Neural cell (in vitro differentiated cells): ENCODE results near the gene IFT122. TPM values are rescaled to one million over a fixed set of nuclear protein-coding genes. Genes with fewer than 3 reads are reported as not detected.

Source experiments
- H2AFZ ChIP-seq: fragments of 200-600, 300-800 bp; sonication (generic), shearing (Covaris generic); 2 replicates; pipeline ENCODE4 v1.6.0; 2014; ENCODE audit warnings: low read depth, mild to moderate bottlenecking, antibody characterized with exemption, low read length, moderate library complexity
- H3F3A ChIP-seq: fragments of 200-600 bp; shearing (Covaris generic); 2 replicates; pipeline ENCODE4 v1.6.1; 2016; ENCODE audit warnings: mild to moderate bottlenecking, moderate library complexity, mixed read lengths, antibody characterized with exemption, low read length; ENCODE audit not compliant: insufficient read depth, poor library complexity, severe bottlenecking
- H3K27ac ChIP-seq: fragments of 200-600, 300-800 bp; sonication (generic), shearing (Covaris generic); 2 replicates; pipeline ENCODE4 v1.5.1; 2014; ENCODE audit warnings: mild to moderate bottlenecking, low read length, moderate library complexity
- H3K27me3 ChIP-seq: fragments of 300-800, 200-600 bp; sonication (generic), shearing (Covaris generic); 2 replicates; pipeline ENCODE4 v1.6.0; 2014; ENCODE audit warnings: mild to moderate bottlenecking, low read depth, low read length, moderate library complexity; ENCODE audit not compliant: insufficient read depth
- H3K36me3 ChIP-seq: fragments of 300-800, 200-600 bp; sonication (generic), shearing (Covaris generic); 2 replicates; pipeline ENCODE4 v1.5.1; 2014; ENCODE audit warnings: mild to moderate bottlenecking, antibody characterized with exemption, low read length, moderate library complexity; ENCODE audit not compliant: insufficient read depth
- H3K4me2 ChIP-seq: fragments of 300-800, 200-600 bp; sonication (generic), shearing (Covaris generic); 2 replicates; pipeline ENCODE4 v1.6.0; 2014; ENCODE audit warnings: mild to moderate bottlenecking, low read length
- H3K4me3 ChIP-seq: fragments of 300-800, 200-600 bp; sonication (generic), shearing (Covaris generic); 2 replicates; pipeline ENCODE4 v1.5.1; 2014; ENCODE audit warnings: mild to moderate bottlenecking, low read length, moderate library complexity
- H3K79me2 ChIP-seq: fragments of 200-600 bp; shearing (Covaris generic); replicated peaks from 2 replicates; pipeline ENCODE4 v1.6.0; 2014; ENCODE audit warnings: mild to moderate bottlenecking, low read length, moderate library complexity; ENCODE audit not compliant: insufficient read depth
- H3K9ac ChIP-seq: fragments of 300-800, 200-600 bp; sonication (generic), shearing (Covaris generic); 2 replicates; pipeline ENCODE4 v1.6.1; 2016; ENCODE audit warnings: mild to moderate bottlenecking, low read length, mixed read lengths
- H3K9me2 ChIP-seq: fragments of 200-600 bp; shearing (Covaris generic); 2 replicates; pipeline ENCODE4 v1.6.1; 2016; ENCODE audit warnings: mild to moderate bottlenecking, low read length, mixed read lengths; ENCODE audit not compliant: insufficient read depth
- H3K9me3 ChIP-seq: fragments of 200-600, 300-800 bp; sonication (generic), shearing (Covaris generic); 2 replicates; pipeline ENCODE4 v1.6.1; 2016; ENCODE audit warnings: mild to moderate bottlenecking, mixed run types, low read length, moderate library complexity, mixed read lengths
- H4K20me1 ChIP-seq: fragments of 200-600 bp; shearing (Covaris generic); 2 replicates; pipeline ENCODE4 v1.6.1; 2016; ENCODE audit warnings: mild to moderate bottlenecking, mixed run types; ENCODE audit not compliant: insufficient read depth
- CTCF ChIP-seq: fragments of 450-650 bp; IDR thresholded peaks from 2 replicates; pipeline ENCODE4 v1.5.1; 2014; ENCODE audit warnings: antibody characterized with exemption, mild to moderate bottlenecking, moderate library complexity; ENCODE audit not compliant: poor library complexity, severe bottlenecking
- EP300 ChIP-seq: fragments of 450-650 bp; conservative IDR thresholded peaks from 2 replicates; pipeline ENCODE4 v1.6.1; 2014; ENCODE audit warnings: antibody characterized with exemption, mild to moderate bottlenecking, moderate library complexity; ENCODE audit not compliant: poor library complexity, severe bottlenecking
- EZH2 ChIP-seq: fragments of 200-600, 300-800 bp; shearing (Covaris generic), sonication (generic); IDR thresholded peaks from 2 replicates; pipeline ENCODE4 v1.6.1; 2014; ENCODE audit warnings: antibody characterized with exemption, low read length, borderline replicate concordance, mild to moderate bottlenecking; ENCODE audit not compliant: insufficient read depth, poor library complexity, severe bottlenecking
- MXI1 ChIP-seq: fragments of 450-650 bp; conservative IDR thresholded peaks from 2 replicates; pipeline ENCODE4 v1.6.1; 2014; ENCODE audit warnings: antibody characterized with exemption, mild to moderate bottlenecking; ENCODE audit not compliant: poor library complexity, severe bottlenecking
- POLR2AphosphoS5 ChIP-seq: IDR thresholded peaks from 2 replicates; pipeline ENCODE4 v1.6.1; 2012
- RAD21 ChIP-seq: fragments of 450-650 bp; conservative IDR thresholded peaks from 2 replicates; pipeline ENCODE4 v1.6.1; 2014; ENCODE audit warnings: antibody characterized with exemption, mild to moderate bottlenecking, moderate library complexity
- REST ChIP-seq: IDR thresholded peaks from 2 replicates; pipeline ENCODE4 v1.6.1; 2012; ENCODE audit warnings: borderline replicate concordance
- SMC3 ChIP-seq: fragments of 450-650 bp; conservative IDR thresholded peaks from 2 replicates; pipeline ENCODE4 v1.6.1; 2014; ENCODE audit warnings: antibody characterized with exemption, mild to moderate bottlenecking, moderate library complexity; ENCODE audit not compliant: poor library complexity
- TAF1 ChIP-seq: IDR thresholded peaks from 2 replicates; pipeline ENCODE4 v1.6.1; 2012; ENCODE audit warnings: low read depth
- polyA plus RNA-seq: library from polyadenylated mRNA; depleted of rRNA; stranded (reverse); fragments of >200 nt; gene quantifications from 2 replicates; pipeline ENCODE4 v1.2.3, GENCODE V29; 2014

The IFT122 gene
- polyA plus RNA-seq, 1 donor from 2014 or later, result 28.3 TPM

GRCh38 chr3:129524081-129524480 lies 84.1 kb downstream of the IFT122 start:
- no peaks in the 10 kb centered on the region for H3K27me3 ChIP-seq
- H3K79me2 ChIP-seq, result no peaks in the 10 kb centered on the region
- H3K9ac ChIP-seq, result no peak overlapping the region
- H3K27ac ChIP-seq, result no peak overlapping the region
- H3K4me3 ChIP-seq, result no peak overlapping the region
- no peak overlapping the region for H2AFZ ChIP-seq
- H3K36me3 ChIP-seq, result no peaks in the 10 kb centered on the region
- TF ChIP-seq MXI1 (no peak), RAD21 (no peak), EP300 (no peak), CTCF (no peak), EZH2 (no peak), REST (no peak), TAF1 (no peak), POLR2AphosphoS5 (no peak), SMC3 (no peak)
- no peaks in the 10 kb centered on the region for H3K9me3 ChIP-seq
- no peak overlapping the region for H3K4me2 ChIP-seq
- H3K9me2 ChIP-seq, result no peaks in the 10 kb centered on the region
- H3F3A ChIP-seq, result no peaks in the 10 kb centered on the region
- no peaks in the 10 kb centered on the region for H4K20me1 ChIP-seq

- Histone ChIP-seq H2AFZ (no peak overlapping the region), H3K79me2 (no peaks in the 10 kb centered on the region), H3K4me2 (no peak overlapping the region), H3K27ac (no peak overlapping the region), H3K36me3 (no peaks in the 10 kb centered on the region), H3K27me3 (no peaks in the 10 kb centered on the region), H3K4me3 (no peak overlapping the region), H3F3A (no peaks in the 10 kb centered on the region), H3K9me2 (no peaks in the 10 kb centered on the region), H4K20me1 (no peaks in the 10 kb centered on the region), H3K9ac (no peak overlapping the region), H3K9me3 (no peaks in the 10 kb centered on the region)
- no peak for TF ChIP-seq SMC3
- no peak for TF ChIP-seq EZH2
- TF ChIP-seq MXI1, result no peak
- TF ChIP-seq CTCF, result no peak
- TF ChIP-seq TAF1, result no peak
- no peak for TF ChIP-seq REST
- TF ChIP-seq RAD21, result no peak
- no peak for TF ChIP-seq POLR2AphosphoS5
- TF ChIP-seq EP300, result no peak
These were observed 85.4 kb downstream of the IFT122 start for GRCh38 chr3:129525341-129525968.
